B cell (primary cell): ENCODE data around the gene RTL1. TPM values are rescaled to one million over a fixed set of nuclear protein-coding genes. Genes with fewer than 3 reads are reported as not detected.

Source experiments
- ATAC-seq: fragments of 200-7000 bp; cut with Tn5 transposase; one replicate; pipeline ENCODE4 v1.10.0; 2021; ENCODE audit warnings: low read depth, mild to moderate bottlenecking, moderate number of reproducible peaks, moderate library complexity
- CTCF ChIA-PET: fragments of 350-600 bp; sonication (Branson Sonifier 250); formaldehyde crosslinking; loops from one replicate; lab custom pipeline; 2021; ENCODE audit warnings: antibody characterized with exemption, inconsistent platforms; lab: Charles Lee
- POLR2A ChIA-PET: fragments of 350-600 bp; sonication (Branson Sonifier 250); formaldehyde crosslinking; loops from one replicate; lab custom pipeline; 2021; ENCODE audit warnings: antibody characterized with exemption; lab: Charles Lee
- DNase-seq: peaks from one replicate; pipeline ENCODE4 v3.0.0; 2013
- H2AFZ ChIP-seq: 2 replicates; pipeline ENCODE4 v1.6.1; 2012; ENCODE audit warnings: mild to moderate bottlenecking, low read depth, low read length; ENCODE audit not compliant: insufficient read depth, poor library complexity, severe bottlenecking
- H3K27ac ChIP-seq, 2 donors: 1 replicate in 1 of 2; 2 replicates in 1 of 2; pipeline ENCODE4 v1.5.1; 2012 to 2013; ENCODE audit warnings: low read length in 2 of 2, mild to moderate bottlenecking in 2 of 2, moderate library complexity in 1 of 2
- H3K27me3 ChIP-seq, 4 experiments: fragments of 200-600 bp in 1 of 4; sonication (generic) in 1 of 4; replicated peaks in 1 of 4; 1 replicate in 2 of 4; 2 replicates in 2 of 4; pipeline versions ENCODE4 v1.6.1 to v1.7.0; 2013 to 2016; ENCODE audit warnings: low read length in 3 of 4, mild to moderate bottlenecking in 2 of 4, mixed read lengths in 1 of 4, moderate library complexity in 1 of 4; ENCODE audit not compliant: insufficient read depth in 4 of 4, control insufficient read depth in 3 of 4; ENCODE audit errors: control extremely low read depth in 1 of 4
- H3K36me3 ChIP-seq, 2 experiments: replicated peaks in 1 of 2; 1 replicate in 1 of 2; 2 replicates in 1 of 2; pipeline versions ENCODE4 v1.6.1 to v1.7.1; 2013; ENCODE audit warnings: low read length in 1 of 2; ENCODE audit not compliant: insufficient read depth in 2 of 2, control insufficient read depth in 1 of 2; ENCODE audit errors: control extremely low read depth in 1 of 2, extremely low read depth in 1 of 2
- H3K4me1 ChIP-seq, 2 donors: fragments of 200-600 bp in 1 of 2; sonication (generic) in 1 of 2; 1 replicate in 1 of 2; 2 replicates in 1 of 2; pipeline versions ENCODE4 v1.5.1 to v1.6.1; 2013 to 2017; ENCODE audit warnings: low read length in 2 of 2; ENCODE audit not compliant: control insufficient read depth in 2 of 2, insufficient read depth in 2 of 2
- H3K4me2 ChIP-seq: replicated peaks from 2 replicates; pipeline ENCODE3; 2012; ENCODE audit warnings: mild to moderate bottlenecking, low read depth, low read length; ENCODE audit not compliant: poor library complexity, severe bottlenecking
- H3K4me3 ChIP-seq, 5 experiments: fragments of 200-600 bp in 1 of 5; sonication (generic) in 1 of 5; 1 replicate in 3 of 5; 2 replicates in 2 of 5; pipeline versions ENCODE4 v1.5.1 to v1.7.0; 2011 to 2016; ENCODE audit warnings: low read length in 4 of 5, mild to moderate bottlenecking in 4 of 5, low read depth in 2 of 5, control low read depth in 1 of 5, moderate library complexity in 1 of 5; ENCODE audit not compliant: insufficient read depth in 1 of 5; ENCODE audit errors: control extremely low read depth in 1 of 5, extremely low read depth in 1 of 5
- H3K79me2 ChIP-seq: fragments of 200-600 bp; sonication (generic); one replicate; pipeline ENCODE4 v1.6.0; 2016; ENCODE audit warnings: low read length; ENCODE audit not compliant: control insufficient read depth, insufficient read depth
- H3K9ac ChIP-seq: fragments of 200-600 bp; sonication (generic); 2 replicates; pipeline ENCODE4 v1.6.1; 2017; ENCODE audit warnings: mild to moderate bottlenecking, low read length, moderate library complexity
- H3K9me3 ChIP-seq, 3 donors: one replicate each; pipeline versions ENCODE4 v1.6.1 to v1.7.1; 2013; ENCODE audit warnings: low read length in 2 of 3; ENCODE audit not compliant: control insufficient read depth in 2 of 3, insufficient read depth in 1 of 3; ENCODE audit errors: control extremely low read depth in 1 of 3
- H4K20me1 ChIP-seq: 2 replicates; pipeline ENCODE4 v1.6.0; 2012; ENCODE audit warnings: mild to moderate bottlenecking, low read length; ENCODE audit not compliant: insufficient read depth, control insufficient read depth, poor library complexity, severe bottlenecking
- H3K27ac Mint-ChIP-seq: one replicate; pipeline ENCODE4 v1.8.0; 2021; ENCODE audit warnings: mixed read lengths
- H3K27me3 Mint-ChIP-seq: one replicate; pipeline ENCODE4 v1.8.0; 2021; ENCODE audit warnings: mixed read lengths
- H3K4me1 Mint-ChIP-seq: one replicate; pipeline ENCODE4 v1.8.0; 2021; ENCODE audit warnings: mixed read lengths
- H3K4me3 Mint-ChIP-seq: one replicate; pipeline ENCODE4 v1.8.0; 2021; ENCODE audit warnings: mixed read lengths
- H3K9me3 Mint-ChIP-seq: one replicate; pipeline ENCODE4 v1.8.0; 2022; ENCODE audit warnings: mixed read lengths; ENCODE audit not compliant: insufficient read depth
- CTCF ChIP-seq: fragments of 200-600 bp; IDR thresholded peaks from one replicate; pipeline ENCODE4 v1.8.0; 2022; ENCODE audit warnings: antibody characterized with exemption, mild to moderate bottlenecking
- EZH2 ChIP-seq: IDR thresholded peaks from 2 replicates; pipeline ENCODE4 v1.6.1; 2012; ENCODE audit warnings: borderline replicate concordance, low read depth, mild to moderate bottlenecking, moderate library complexity, low read length; ENCODE audit not compliant: insufficient read depth, poor library complexity, severe bottlenecking
- WGBS: methylation state at CpG from one replicate; pipeline ENCODE4 v1.1.5; 2013; ENCODE audit warnings: missing lambda C conversion rate; ENCODE audit not compliant: insufficient coverage; 5-methylcytosine and 5-hydroxymethylcytosine counted together
- intact Hi-C: fragments of 100-400 bp; cut with micrococcal nuclease; formaldehyde crosslinking; loops from one replicate; pipeline ENCODE4 v1.10.0; 2022
- polyA plus RNA-seq: library from polyadenylated mRNA; depleted of rRNA; stranded (reverse); fragments of >200 nt; gene quantifications from 2 replicates; pipeline ENCODE4 v1.2.3, GENCODE V29; 2012
- total RNA-seq, 2 donors: library from RNA; stranded (reverse); fragments of 120-200 nt in 1 of 2; gene quantifications; 1 replicate in 1 of 2; 2 replicates in 1 of 2; pipeline versions ENCODE4 v1.2.3 to v1.2.4, GENCODE V29; 2013 to 2022

The RTL1 gene
- total and polyA plus RNA-seq, 2 donors (not counting 1 experiment from before 2014, with no cell fraction given) = not detected

- Histone ChIP-seq H4K20me1 (no peaks in the 10 kb centered on the region), H3K4me3 (no peak overlapping the region), H3K36me3 (no peaks in the 10 kb centered on the region), H3K27ac (no peak overlapping the region), H2AFZ (no peak overlapping the region), H3K79me2 (no peaks in the 10 kb centered on the region), H3K9me3 (no peaks in the 10 kb centered on the region), H3K4me1 (no peaks in the 10 kb centered on the region), H3K9ac (no peak overlapping the region), H3K27me3 (no peaks in the 10 kb centered on the region), H3K4me2 (no peak overlapping the region)
- DNase-seq (no peak), ATAC-seq (no peak)
- WGBS = 33% methylated on average over 1 of the region's 2 CpGs
- Mint-ChIP-seq H3K4me3 (no peak overlapping the region), H3K27ac (no peak overlapping the region), H3K27me3 (no peaks in the 10 kb centered on the region), H3K4me1 (no peaks in the 10 kb centered on the region), H3K9me3 (no peaks in the 10 kb centered on the region)
- CTCF ChIA-PET = no interaction called here
- TF ChIP-seq CTCF (no peak), EZH2 (no peak)
- POLR2A ChIA-PET = no interaction called here
- intact Hi-C loops = no loop called here
These were observed 40.5 kb upstream of the RTL1 start for GRCh38 chr14:100944052-100944451.

- POLR2A ChIA-PET = no interaction called here
- H3K4me1 ChIP-seq = no peaks in the 10 kb centered on the region
- H3K36me3 ChIP-seq = no peaks in the 10 kb centered on the region
- H3K27me3 ChIP-seq = no peaks in the 10 kb centered on the region
- 100% methylated on average over 1 of the region's 2 CpGs for whole genome bisulfite sequencing
- ATAC-seq = no peak
- H3K4me3 Mint-ChIP-seq = no peak overlapping the region
- H3K27ac ChIP-seq = no peak overlapping the region
- intact Hi-C loops = no loop called here
- no peak overlapping the region for H3K9ac ChIP-seq
- H3K4me2 ChIP-seq = no peak overlapping the region
- H3K4me1 Mint-ChIP-seq = no peaks in the 10 kb centered on the region
- no peak overlapping the region for H3K4me3 ChIP-seq
- DNase-seq = no peak
- no peak for TF ChIP-seq CTCF
- TF ChIP-seq EZH2 = no peak
- H3K27me3 Mint-ChIP-seq = peaks cover 5% of the 10 kb centered on the region
- no peaks in the 10 kb centered on the region for H3K79me2 ChIP-seq
- no peaks in the 10 kb centered on the region for H4K20me1 ChIP-seq
- H3K9me3 Mint-ChIP-seq = peaks cover 3% of the 10 kb centered on the region
- no peak overlapping the region for H2AFZ ChIP-seq
- H3K9me3 ChIP-seq = peaks cover 0 to 4% (median 2%) of the 10 kb centered on the region in 3 donors
- CTCF ChIA-PET = no interaction called here
- no peak overlapping the region for H3K27ac Mint-ChIP-seq
These were observed 26.7 kb upstream of the RTL1 start for GRCh38 chr14:100930270-100930669.
